DMS153 treated with DMSO at 0.1 percent for 48 hours (cell line): Measurements from ENCODE around the gene OSBPL1A.
A peak's percentile ranks its signal among the peaks of the same experiment; 100 is the strongest.
"Not testable (repeated sequence)": the region's sequence is repeated elsewhere in the genome, so short reads cannot be mapped to it uniquely, and the experiment has no call there.

ENCODE experiments used
- DNase-seq: peaks from one replicate; lab custom pipeline; 2025; ENCODE audit not compliant: unreplicated experiment; lab: John Stamatoyannopoulos, UW

The OSBPL1A gene

DNA sequence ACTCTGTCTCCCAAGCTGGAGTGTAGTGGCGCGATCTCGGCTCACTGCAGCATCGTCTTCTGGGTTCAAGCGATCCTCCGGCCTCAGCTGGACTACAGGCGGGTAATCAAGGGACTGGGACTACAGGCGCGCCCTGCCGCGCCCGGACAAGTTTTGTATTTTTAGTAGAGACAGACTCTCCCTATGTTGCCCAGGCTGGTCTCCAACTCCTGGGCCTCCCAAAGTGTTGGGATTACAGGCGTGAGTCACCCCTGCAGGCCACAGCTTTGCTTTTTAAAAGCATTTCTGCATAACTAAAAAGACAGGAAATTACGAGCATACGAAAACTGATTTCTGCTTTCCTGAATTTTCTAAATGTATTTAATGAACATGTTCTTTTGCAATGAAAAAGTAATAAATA lies 916 bp upstream of the OSBPL1A start:
- DNase-seq = no peak

GRCh38 chr18:24397131-24397693 lies 412 bp downstream of the OSBPL1A start:
- DNase-seq = peak; percentile 30

GRCh38 chr18:24396082-24396633 lies 1.5 kb downstream of the OSBPL1A start:
- DNase-seq = no peak

GRCh38 chr18:24395049-24395795 lies 2.4 kb downstream of the OSBPL1A start:
- DNase-seq = no peak

GRCh38 chr18:24388957-24389356 lies 8.7 kb downstream of the OSBPL1A start:
- DNase-seq = no peak

DNA sequence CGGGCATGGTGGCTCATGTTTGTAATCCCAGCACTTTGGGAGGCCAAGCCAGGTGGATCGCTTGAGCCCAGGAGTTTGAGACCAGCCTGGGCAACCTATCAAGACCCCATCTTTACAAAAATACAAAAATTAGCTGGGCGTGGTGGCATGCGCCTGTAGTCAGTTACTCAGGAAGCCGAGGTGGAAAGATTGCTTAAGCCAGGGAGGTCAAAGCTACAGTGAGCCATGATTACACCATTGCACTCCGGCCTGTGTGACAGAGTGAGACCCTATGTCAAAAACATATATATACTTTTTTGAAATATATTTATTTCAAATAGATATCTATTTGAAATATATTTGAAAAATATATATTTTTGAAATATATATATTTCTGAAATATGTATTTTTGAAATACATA lies 10.9 kb downstream of the OSBPL1A start:
- no peak for DNase-seq

- DNase-seq = no peak
Measured at GRCh38 chr18:24381126-24381525, 16.5 kb downstream of the OSBPL1A start.

GRCh38 chr18:24380163-24380747 lies 17.4 kb downstream of the OSBPL1A start:
- no peak for DNase-seq

GRCh38 chr18:24378598-24378997 lies 19.0 kb downstream of the OSBPL1A start:
- DNase-seq = no peak

DNA sequence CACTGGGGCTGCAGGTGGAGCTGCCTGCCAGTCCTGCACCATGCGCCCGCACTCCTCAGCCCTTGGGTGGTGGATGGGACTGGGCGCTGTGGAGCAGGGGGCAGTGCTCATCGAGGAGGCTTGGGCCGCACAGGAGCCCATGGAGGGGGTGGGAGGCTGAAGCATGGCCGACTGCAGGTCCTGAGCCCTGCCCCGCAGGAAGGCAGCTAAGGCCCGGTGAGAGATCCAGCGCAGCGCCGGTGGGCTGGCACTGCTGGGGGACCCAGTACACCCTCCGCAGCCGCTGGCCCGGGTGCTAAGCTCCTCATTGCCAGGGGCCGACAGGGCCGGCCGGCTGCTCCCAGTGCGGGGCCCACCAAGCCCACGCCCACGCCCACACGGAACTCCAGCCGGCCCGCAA lies 21.1 kb downstream of the OSBPL1A start:
- not testable (repeated sequence) for DNase-seq

GRCh38 chr18:24373328-24373727 lies 24.3 kb downstream of the OSBPL1A start:
- no peak for DNase-seq

- no peak for DNase-seq
Measured at GRCh38 chr18:24372279-24372872, 25.2 kb downstream of the OSBPL1A start.

GRCh38 chr18:24370120-24370519 lies 27.5 kb downstream of the OSBPL1A start:
- DNase-seq = no peak

DNA sequence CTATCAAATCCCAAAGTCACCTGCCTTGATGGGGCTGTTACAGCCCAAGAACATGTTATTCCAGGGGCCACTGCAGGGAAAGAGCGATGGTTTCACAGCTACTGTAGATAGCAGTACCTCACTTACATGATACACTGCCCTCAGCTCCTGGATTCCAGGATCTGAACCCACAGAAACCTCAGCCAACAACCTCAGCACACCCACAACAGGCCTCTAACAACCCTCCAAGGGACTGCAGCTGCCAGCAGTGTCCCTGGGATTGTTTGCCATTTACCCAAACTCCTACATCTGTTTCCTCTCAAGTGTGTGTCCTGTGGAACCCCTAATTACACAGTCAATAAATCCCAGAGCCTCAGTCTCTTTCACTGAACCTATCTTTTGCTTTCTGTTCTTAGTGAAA lies 28.2 kb downstream of the OSBPL1A start:
- DNase-seq = no peak

DNA sequence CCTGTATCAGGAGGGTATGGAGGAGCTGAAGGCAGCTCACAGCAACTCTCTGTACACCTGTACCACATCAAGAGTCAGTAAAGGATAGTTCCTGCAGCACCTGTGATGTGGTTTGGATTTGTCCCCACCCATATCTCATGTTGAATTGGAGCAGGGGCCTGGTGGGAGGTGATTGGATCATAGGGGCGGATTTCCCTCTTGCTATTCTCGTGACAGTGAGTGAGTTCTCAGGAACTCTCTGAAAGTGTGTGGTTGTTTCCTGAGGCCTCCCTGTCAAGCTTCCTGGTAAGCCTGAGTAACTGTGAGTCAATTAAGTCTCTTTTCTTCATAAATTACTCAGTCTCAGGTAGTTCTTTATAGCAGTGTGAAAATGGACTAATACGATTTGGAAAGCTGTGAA lies 28.9 kb downstream of the OSBPL1A start:
- no peak for DNase-seq

DNA sequence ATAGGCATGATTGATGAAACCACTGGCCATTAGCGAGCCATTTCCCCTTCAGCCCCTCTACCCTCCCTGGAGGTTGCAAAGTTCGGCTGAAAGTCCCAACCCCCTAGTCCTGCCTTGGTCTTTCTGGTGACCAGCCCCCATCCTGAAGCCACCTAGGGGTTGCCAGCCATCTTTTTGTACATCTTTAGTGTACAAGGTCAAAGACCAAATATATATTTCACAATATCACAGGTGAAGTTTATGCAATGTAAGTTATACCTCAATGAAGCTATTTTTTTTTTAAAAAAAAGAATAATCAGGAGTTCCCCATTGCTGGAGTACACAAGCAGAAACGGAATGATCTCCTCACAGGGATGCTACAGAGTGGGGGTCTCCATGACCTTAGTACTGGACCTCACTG lies 31.3 kb downstream of the OSBPL1A start:
- no peak for DNase-seq

DNA sequence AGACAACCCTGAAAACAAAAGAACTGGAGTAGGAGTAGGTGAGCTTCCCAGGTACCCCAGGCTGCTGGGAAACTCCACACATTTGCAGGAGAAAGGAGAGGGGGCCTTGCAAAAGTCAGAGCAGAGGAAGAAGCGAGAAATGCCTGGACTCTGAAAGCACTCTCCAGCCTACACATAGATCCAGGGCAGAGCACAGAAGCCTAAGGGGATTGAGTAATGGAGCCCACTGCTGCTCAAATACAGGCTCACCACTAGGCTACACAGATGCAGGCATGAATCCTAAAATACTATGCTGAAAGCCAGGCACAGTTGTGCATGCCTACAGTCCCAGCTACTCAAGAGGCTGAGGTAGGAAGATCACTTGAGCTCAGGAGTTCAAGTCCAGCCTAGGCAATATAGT lies 33.4 kb downstream of the OSBPL1A start:
- DNase-seq = no peak

DNA sequence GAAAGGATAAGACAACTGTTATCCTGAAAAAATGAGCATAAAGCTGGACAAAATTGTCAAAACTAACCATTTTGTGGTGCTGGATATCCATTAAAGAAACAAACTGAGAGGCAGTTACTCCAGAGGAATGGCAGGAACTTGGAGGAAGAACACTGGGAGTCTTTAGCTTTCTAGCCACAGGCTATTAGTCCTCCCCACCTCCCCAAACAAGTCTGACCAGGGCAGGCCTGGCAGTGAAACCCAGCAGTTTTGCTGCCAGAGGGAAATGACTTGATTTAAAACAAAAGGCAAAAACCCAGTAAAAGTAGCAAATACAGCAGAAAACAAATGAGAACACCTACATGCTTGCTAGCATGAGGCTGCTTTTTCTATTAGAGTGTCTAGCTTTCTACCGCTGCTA lies 34.9 kb downstream of the OSBPL1A start:
- DNase-seq = no peak

DNA sequence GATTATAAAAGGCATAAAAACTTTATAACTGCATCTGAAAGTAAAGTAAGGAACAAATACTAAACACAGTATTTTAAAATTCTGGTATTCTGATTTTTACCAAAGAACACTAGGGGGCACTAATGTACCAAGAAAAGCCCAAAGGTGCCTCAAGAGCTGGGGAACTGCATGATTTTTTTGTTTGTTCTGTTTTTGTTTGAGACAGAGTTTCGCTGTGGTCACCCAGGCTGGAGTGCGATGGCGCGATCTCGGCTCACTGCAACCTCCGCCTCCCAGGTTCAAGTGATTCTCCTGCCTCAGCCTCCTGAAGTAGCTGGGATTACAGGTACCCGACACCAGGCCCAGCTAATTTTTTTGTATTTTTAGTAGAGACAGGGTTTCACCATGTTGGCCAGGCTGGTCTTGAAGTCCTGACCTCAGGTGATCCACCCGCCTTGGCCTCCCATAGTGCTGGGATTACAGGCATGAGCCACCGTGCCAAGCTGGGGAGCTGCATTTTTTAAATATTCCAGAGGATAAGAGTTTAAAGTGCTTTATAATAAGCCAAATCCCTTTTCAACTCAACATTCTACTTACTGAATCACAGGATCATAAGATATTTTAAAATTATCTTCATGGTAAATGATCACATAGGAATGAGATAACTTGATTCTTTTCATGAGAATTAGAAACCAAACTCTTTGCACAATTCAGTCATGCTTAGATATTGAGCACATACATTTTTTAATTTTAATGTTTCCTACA lies 37.7 kb downstream of the OSBPL1A start:
- DNase-seq = peak; percentile 40

DNA sequence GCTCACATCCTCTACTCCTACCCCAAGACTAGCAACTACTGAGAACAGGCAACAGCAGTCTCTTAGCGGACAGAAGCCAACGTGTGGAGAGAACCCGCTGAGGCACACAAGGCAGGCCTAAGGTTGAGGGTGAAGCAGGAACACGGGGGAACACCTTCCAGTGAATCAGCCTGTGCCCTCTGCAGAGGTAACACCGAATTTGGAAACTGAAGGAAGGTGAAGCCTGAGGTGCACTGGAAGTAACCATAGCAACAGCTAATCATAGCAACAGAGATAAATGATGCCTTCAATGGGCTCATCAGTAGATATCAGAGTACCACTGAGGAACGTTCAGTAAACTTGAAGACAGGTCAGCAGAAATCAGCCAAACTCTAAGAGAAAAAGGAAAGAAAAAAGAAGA lies 43.3 kb downstream of the OSBPL1A start:
- no peak for DNase-seq

DNA sequence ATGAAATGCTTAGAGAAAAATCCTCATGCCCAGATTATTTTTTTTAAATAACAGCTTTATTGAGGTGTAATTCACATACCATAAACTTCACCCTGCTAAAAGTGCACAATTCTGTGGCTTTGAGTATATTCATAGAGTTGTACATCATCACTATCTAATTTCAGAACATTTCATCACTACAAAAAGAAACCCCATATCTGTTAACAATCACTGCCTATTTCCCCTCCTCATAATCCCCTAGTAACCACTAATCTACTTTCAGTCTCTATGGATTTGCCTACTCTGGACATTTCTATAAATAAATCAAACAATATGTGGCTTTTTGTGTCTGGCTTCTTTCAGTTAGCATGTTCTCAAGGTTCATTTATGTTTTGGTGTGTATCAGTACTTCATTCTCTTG lies 51.4 kb downstream of the OSBPL1A start:
- DNase-seq = no peak
